HG02798 (cell line): Measurements from ENCODE around the gene LRRC38.
"Not testable (repeated sequence)": the region's sequence is repeated elsewhere in the genome, so short reads cannot be mapped to it uniquely, and the experiment has no call there.

ENCODE experiments used
- ATAC-seq: cut with Tn5 transposase; IDR thresholded peaks from one replicate; pipeline ENCODE4 v1.9.1; 2021; ENCODE audit warnings: mild to moderate bottlenecking; ENCODE audit not compliant: unreplicated experiment, poor library complexity

LRRC38 gene

DNA sequence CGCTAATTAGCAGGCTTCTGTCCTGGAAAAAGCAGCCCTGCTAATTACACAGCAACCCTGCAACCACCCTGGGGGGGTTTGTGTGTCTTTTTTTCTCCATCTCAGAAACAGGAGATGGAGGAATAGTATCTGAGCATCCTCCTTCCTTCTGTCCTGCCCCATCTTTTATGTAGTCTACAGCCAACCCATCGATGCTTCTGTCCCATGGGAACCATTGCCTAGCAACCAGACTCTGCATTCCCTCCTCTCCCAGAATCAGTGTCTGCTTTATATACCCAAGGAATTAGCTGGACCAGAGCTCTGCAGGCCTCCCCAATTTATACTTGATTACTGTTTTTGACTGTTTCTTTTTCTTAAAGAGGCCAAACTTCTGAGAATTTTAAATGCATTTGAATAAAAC is 35.1 kb downstream of the LRRC38 start:
- no peak for ATAC-seq

DNA sequence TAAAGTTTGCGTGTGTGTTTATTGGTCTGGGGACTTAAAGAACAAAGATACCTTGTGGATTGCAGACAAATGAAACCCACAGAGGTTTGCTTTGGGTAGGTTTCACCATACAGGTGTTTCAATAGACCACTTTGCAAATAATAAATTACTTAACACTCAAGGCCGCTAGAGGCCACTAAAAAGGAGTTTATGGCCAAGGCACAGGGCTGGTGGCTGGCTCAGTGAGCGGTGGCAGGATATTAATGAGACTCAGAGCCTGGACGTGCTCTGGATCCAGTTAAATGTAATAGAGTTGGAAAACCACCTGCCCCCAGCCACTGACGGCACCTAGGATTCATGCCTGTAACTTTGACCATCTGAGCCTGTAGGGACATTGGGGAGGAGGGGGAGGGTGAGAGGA is 44.5 kb downstream of the LRRC38 start:
- ATAC-seq = no peak

DNA sequence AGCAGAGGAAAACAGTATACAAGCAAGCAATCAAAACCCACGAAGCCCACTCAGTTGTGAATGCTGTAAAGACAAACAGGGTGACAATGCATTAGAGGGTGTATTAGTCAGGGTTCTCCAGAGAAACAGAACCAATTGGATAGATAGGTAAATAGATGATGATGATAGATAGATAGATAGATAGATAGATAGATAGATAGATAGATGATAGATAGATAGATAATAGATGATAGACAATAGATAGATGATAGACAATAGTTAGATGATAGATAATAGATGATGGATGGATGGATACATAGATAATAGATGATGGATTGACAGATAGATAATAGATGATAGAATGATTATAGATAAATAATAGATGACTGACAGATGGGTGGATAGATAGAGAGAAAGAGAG is 48.3 kb downstream of the LRRC38 start:
- no peak for ATAC-seq

DNA sequence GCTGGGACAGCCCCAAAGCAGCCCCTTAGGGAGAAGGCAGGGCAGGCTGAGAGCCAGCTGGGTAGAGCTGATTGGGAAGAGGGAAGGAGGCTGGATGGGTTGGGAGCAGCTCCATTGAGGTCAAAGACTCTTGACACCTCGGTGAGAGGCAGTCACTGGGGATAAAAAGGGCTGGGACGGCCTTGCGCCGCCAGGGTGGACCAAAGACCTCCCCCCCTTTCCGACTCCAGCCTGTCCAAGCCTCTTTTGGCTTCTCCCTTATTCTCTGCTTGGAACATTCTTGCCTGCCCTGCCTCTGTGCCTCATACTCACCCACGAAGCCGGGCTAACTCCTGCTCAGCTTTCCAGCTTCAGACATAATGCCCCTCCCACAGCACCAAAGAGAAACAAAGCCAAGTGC is 51.1 kb downstream of the LRRC38 start:
- ATAC-seq = no peak

DNA sequence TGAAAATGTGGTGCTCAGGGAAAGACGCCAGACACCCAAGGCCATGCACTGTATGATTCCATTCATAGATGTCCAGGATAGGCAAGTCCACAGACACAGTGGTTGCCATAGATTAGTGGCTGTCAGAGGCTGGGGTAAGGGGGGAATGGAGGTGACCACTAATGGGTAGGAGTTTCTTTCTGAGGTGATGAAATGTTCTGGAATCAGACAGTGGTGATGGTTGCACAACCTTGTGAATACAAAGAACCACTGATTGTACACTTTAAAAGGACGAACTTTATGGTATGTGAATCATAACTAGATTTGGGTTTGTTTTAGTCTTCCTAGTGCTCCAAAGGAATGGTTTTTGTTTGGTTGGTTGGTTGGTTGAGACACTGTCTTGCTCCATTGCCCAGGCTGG is 51.8 kb downstream of the LRRC38 start:
- ATAC-seq = no peak

DNA sequence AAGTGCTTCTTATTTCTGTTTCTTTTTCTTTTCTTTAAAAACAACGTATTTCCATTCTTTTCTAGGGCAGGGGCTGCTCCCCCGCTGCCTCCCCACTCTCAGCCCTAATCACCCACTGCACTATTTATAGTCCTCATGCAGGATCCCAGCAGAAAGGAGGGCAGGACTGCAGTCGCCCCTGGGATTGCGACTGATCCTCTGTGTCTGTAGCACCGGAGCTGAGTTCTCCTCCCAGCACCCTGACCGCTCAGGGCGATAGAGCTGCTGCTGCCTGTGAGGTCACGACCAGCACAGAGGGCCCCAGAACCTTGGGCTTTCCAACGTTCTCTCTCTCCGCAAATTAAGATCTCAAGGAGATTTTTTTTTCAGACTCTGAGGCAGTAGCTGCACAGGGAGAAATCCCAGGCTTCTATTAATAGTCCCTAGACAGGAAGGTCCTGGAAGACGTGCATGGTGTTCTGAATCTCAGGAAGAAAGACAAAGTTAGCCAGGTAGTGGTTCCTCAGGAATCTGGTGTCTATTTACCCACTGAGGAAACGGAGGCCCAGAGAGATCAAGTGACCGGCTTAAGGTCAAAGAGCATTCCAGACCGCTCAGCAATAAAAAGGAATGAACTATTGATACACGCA is 56.8 kb downstream of the LRRC38 start:
- ATAC-seq = no peak

DNA sequence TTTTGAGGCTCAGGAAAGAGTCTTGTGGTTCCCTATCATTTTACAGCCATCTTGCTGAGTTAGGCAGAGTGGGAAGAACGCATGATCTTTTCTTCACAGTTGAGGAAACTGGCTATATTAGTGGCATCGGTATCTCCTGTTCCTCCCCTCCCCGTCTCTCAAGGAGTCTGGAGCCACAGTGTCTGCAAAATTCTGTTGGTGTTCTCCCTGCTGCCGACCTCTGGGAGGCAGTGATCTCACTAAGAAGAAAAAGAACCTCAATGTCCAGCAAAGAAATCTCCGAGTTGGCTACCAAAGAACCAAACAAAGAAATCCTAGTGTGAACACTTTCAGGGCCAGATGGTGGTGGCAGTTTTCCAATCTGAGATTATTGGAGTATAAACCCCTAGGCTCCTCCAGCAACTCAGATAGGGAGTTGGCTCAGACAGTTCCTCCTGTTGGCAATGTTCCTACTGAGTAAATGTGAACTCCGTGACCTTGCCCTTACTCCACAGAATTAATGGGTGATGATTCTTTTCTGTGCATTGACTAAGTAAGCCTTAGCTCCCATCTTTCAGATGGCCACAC is 62.3 kb downstream of the LRRC38 start:
- no peak for ATAC-seq

DNA sequence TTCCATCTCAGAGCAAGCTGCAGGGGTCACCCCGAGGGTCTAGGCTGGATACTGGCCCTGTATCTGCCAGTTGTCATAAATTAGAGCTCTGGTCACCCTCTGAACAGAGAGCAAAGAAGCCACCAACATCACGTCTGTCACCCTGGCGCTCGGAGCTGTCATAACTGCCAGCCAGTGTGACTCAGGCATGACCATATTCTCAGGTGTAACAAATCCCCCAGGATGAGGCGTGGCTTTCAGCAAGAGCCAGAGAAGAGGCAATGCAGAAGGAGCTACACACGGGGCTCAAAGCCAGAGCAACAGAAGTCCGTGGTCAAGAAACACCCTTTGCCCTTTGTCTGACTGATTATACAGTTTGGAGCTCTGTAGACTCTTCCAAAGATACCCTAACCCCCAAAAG is 63.6 kb downstream of the LRRC38 start:
- no peak for ATAC-seq

DNA sequence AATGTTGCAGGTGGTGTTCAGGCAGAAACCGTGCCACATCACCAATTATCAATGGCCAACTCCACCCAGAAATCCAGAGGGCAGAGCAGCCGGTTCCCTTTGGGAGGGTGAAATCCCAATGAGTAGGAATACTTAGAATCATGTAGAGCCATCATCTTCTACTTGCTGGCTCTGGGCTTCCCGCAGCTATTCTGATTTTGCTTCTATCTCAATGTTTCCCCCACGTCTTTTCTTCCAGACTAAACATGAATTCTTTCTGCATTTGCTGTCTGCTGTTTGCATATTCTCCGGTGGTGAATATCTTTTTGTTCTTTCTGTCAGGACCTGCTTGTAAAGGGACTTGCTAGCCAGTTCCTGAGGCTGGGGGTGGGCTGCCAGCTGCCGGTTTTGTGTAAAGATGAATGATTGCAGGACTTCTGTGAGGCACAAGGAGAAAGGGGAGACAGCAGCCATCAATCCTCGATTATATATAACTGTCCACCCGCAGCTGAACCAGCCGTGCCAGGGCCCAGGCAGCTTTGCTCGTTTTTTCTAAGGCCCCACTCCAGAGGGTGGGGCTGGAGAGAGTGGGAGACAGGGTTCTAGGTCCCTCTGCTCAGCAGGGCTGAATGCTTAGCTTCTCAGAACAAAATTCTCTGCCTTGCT is 70.3 kb downstream of the LRRC38 start:
- no peak for ATAC-seq

DNA sequence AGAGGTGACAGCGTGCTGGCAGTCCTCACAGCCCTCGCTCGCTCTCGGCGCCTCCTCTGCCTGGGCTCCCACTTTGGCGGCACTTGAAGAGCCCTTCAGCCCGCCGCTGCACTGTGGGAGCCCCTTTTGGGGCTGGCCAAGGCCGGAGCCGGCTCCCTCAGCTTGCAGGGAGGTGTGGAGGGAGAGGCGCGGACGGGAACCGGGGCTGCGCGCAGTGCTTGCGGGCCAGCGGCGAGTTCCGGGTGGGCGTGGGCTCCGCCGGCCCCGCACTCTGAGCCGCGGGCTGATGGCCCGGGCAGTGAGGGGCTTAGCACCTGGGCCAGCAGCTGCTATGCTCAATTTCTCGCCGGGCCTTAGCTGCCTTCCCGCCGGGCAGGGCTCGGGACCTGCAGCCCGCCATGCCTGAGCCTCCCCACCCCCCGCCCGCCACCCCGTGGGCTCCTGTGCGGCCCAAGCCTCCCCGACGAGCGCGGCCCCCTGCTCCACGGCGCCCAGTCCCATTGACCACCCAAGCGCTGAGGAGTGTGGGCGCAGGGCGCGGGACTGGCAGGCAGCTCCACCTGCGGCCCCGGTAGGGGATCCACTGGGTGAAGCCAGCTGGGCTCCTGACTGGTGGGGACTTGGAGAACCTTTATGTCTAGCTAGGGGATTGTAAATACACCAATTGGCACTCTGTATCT is 74.6 kb downstream of the LRRC38 start:
- not testable (repeated sequence) for ATAC-seq

DNA sequence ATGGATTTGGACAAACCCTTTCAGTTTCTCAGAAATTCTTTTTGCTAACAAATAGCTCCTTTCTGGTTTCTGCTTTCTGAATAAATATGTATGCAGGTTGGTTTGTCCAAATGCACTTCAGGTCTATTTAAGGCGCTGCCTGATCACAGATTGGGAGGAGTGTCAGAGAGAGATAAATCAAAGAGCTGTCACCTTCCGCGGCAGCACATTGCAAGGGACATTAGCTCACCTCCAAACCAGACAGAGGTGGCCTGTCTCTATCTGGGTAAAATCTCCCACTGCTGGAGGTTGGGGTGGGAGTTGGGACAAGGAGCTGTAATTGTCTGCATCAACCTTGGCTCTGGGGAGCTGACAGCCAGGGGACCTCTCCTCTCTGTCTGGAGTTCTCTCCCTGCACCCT is 78.3 kb downstream of the LRRC38 start:
- ATAC-seq = no peak

DNA sequence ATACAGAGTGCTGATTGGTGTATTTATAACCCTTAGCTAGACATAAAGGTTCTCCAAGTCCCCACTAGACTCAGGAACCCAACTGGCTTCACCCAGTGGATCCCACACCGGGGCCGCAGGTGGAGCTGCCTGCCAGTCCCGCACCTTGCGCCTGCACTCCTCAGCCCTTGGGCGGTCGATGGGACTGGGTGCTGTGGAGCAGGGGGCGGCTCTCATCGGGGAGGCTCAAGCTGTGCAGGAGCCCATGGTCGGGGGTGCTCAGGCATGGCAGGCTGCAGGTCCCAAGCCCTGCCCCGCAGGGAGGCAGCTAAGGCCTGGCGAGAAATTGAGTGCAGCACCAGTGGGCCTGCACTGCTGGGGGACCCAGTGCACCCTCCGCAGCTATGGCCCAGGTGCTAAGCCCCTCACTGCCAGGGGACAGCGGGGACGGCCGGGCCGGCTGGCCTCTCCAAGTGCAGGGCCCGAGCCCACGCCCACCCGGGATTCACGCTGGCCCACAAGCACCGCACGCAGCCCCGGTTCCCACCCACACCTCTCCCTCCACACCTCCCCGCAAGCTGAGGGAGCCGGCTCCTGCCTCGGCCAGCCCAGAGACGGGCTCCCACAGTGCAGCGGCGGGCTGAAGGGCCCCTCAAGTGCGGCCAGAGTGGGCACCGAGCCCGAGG is 80.0 kb downstream of the LRRC38 start:
- not testable (repeated sequence) for ATAC-seq

DNA sequence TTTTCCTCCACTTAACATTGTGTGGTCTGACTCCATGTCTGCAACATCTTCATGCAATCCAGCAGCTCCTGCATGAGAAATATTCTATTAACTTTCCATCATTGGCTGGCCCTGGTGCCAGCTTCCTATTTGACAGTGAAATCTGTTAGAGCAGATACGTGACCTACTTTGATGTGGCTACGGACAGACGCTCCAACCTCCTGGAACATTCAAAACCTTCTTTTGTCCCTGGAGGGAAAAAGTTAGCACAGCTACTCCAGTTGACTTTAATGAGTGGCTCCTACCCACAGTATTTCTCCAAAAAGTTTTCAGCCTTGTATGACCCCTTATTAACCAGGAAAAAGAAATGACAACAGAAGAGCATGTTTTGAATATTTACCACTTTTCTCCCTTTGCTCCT is 81.6 kb downstream of the LRRC38 start:
- ATAC-seq = no peak

DNA sequence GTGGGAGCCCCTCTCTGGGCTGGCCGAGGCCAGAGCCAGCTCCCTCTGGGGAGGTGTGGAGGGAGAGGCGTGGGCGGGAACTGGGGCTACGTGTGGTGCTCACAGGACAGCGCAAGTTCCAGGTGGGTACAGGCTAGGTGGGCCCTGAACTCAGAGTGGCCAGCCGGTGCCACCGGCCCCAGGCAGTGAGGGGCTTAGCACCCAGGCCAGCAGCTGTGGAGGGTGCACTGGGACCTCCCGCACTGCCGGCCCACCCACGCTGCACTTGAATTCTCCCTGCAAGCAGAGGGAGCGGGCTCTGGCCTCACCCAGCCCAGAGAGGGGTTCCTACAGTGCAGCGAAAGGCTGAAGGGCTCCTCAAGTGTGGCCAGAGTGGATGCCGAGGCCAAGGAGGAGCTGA is 83.3 kb downstream of the LRRC38 start:
- no peak for ATAC-seq
